Measurements from ENCODE around the gene PALD1. TPM values are rescaled to one million over a fixed set of nuclear protein-coding genes. Genes with fewer than 3 reads are reported as not detected.

The PALD1 gene
- total and polyA plus RNA-seq, 2 of the 4 experiments (the other 2 are of a cell fraction), result 0.12 to 0.18 TPM

DNA sequence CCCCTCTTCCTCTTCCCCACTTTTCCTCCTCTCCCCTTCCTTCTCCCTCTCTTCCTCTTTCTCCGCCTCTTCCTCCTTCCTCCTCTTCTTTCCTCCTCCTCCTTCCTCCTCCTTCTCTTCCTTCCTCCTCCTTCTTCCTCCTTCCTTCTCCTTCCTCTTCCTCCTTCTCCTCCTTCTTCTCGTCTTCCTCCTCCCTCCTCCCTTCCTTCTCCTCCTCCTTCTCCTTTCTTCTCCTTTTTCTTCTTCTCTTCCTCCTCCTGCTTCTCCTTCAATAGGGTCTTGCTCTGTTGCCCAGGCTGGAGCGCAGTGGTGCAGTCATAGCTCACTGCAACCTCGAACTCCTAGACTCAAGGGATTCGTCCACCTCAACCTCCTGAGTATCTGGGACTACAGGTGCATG lies 56.9 kb downstream of the PALD1 start:
- no peaks in the 10 kb centered on the region for H3K9me3 ChIP-seq (ENCODE audit: control insufficient read depth, insufficient read depth, low read length)
- peaks cover 25% of the 10 kb centered on the region for H3K27me3 ChIP-seq (ENCODE audit: control insufficient read depth, insufficient read depth, low read length)
- H3K18ac ChIP-seq (ENCODE audit: low read depth, low read length), result no peak overlapping the region
- dilution Hi-C loops (cut with HindIII; ENCODE audit: low sequenced_read_pairs, unreplicated experiment) (no loop called here), intact Hi-C loops (cut with micrococcal nuclease) (no loop called here), in situ Hi-C loops (cut with MboI; ENCODE audit: low sequenced_read_pairs) (loop anchor here (5.0 kb wide), 1 partner anchor 73 kb away; no protein-coding TSS in a partner anchor)
- no peak overlapping the region for H4K91ac ChIP-seq (ENCODE audit: insufficient read depth, low read depth, low read length)
- H3K56ac ChIP-seq (ENCODE audit: extremely low read depth, insufficient read depth, low read length), result no peak overlapping the region
- H3K9ac ChIP-seq (ENCODE audit: low read depth, low read length), result no peak overlapping the region
- H2AK5ac ChIP-seq (ENCODE audit: low read depth, low read length), result no peak overlapping the region
- no peak overlapping the region for H3K14ac ChIP-seq (replicated peaks; ENCODE audit: low read depth, low read length)
- no peak overlapping the region for H2AFZ ChIP-seq (replicated peaks; ENCODE audit: low read length, poor library complexity)
- H3K79me1 ChIP-seq (ENCODE audit: low read depth in 1 of 2, low read length in 2 of 2), result no peaks in the 10 kb centered on the region
- POLR2A ChIA-PET (ENCODE audit: unreplicated experiment), result no interaction called here
- no peak overlapping the region for H2BK120ac ChIP-seq (ENCODE audit: low read depth, low read length)
- CTCF ChIA-PET, result interaction anchor here (0.9 kb wide), 1 partner anchor 74 kb away, joined by 3 read pairs; no protein-coding TSS in a partner anchor
- no peaks in the 10 kb centered on the region for H3K36me3 ChIP-seq (ENCODE audit: control insufficient read depth, insufficient read depth, low read length)
- no peaks in the 10 kb centered on the region for H4K20me1 ChIP-seq (ENCODE audit: insufficient read depth, low read length)
- 64% methylated on average over 2 of the region's 5 CpGs; no CpG with 5 or more reads in 1 of the 2 experiments for WGBS, 2 experiments (ENCODE audit: extremely low coverage in 2 of 2, insufficient read length in 1 of 2)
- H3K4me1 ChIP-seq (ENCODE audit: control insufficient read depth, insufficient read depth, low read length), result no peaks in the 10 kb centered on the region
- no peak overlapping the region for H3K27ac ChIP-seq (ENCODE audit: insufficient read depth, low read length)
- H3K4ac ChIP-seq (ENCODE audit: low read depth, low read length), result no peak overlapping the region
- H3K23ac ChIP-seq (ENCODE audit: low read depth, low read length), result no peak overlapping the region
- H2AK9ac ChIP-seq (replicated peaks; ENCODE audit: low read depth, low read length, poor library complexity), result no peak overlapping the region
- no TSS peak for BruUV-seq (replicated peaks)
- no peak overlapping the region for H3K4me3 ChIP-seq (ENCODE audit: insufficient read depth, low read depth, low read length)
- DNase-seq (no peak), ATAC-seq (ENCODE audit: low read depth) (no peak)
- H3K9me1 ChIP-seq (ENCODE audit: insufficient read depth, low read length), result no peaks in the 10 kb centered on the region
- no peak overlapping the region for H2BK20ac ChIP-seq (ENCODE audit: low read depth, low read length)
- no peak overlapping the region for H2BK5ac ChIP-seq (ENCODE audit: low read depth, low read length, poor library complexity, severe bottlenecking)
- no peak overlapping the region for H2BK15ac ChIP-seq (ENCODE audit: low read depth, low read length)
- TF ChIP-seq POLR2A (IDR thresholded peaks at IDR 0.05; ENCODE audit: low read depth, low read length) (no peak), RCOR1 (IDR thresholded peaks at IDR 0.05; ENCODE audit: insufficient replicate concordance, low read length) (no peak), NFE2L2 (IDR thresholded peaks at IDR 0.05; ENCODE audit: low read depth, low read length) (no peak), CHD1 (IDR thresholded peaks at IDR 0.05; ENCODE audit: low read depth, low read length) (no peak), MAFK (IDR thresholded peaks at IDR 0.05; ENCODE audit: low read depth, low read length) (no peak), MAZ (IDR thresholded peaks at IDR 0.05; ENCODE audit: borderline replicate concordance, low read depth, low read length) (no peak), SMC3 (IDR thresholded peaks at IDR 0.05; ENCODE audit: low read depth, low read length) (no peak), FOS (IDR thresholded peaks at IDR 0.05; ENCODE audit: low read depth, low read length) (no peak), RAD21 (IDR thresholded peaks at IDR 0.05; ENCODE audit: low read length) (no peak), MXI1 (IDR thresholded peaks at IDR 0.05; ENCODE audit: borderline replicate concordance, low read depth, low read length) (no peak), RFX5 (IDR thresholded peaks at IDR 0.05; ENCODE audit: low read depth, low read length) (no peak), BHLHE40 (IDR thresholded peaks at IDR 0.05; ENCODE audit: low read depth, low read length) (no peak), USF2 (IDR thresholded peaks at IDR 0.05; ENCODE audit: low read depth, low read length) (no peak), CEBPB (IDR thresholded peaks at IDR 0.05; ENCODE audit: low read depth, low read length) (no peak), ELK1 (IDR thresholded peaks at IDR 0.05; ENCODE audit: borderline replicate concordance, low read depth, low read length) (no peak)
- TF ChIP-seq, protein P1, sequence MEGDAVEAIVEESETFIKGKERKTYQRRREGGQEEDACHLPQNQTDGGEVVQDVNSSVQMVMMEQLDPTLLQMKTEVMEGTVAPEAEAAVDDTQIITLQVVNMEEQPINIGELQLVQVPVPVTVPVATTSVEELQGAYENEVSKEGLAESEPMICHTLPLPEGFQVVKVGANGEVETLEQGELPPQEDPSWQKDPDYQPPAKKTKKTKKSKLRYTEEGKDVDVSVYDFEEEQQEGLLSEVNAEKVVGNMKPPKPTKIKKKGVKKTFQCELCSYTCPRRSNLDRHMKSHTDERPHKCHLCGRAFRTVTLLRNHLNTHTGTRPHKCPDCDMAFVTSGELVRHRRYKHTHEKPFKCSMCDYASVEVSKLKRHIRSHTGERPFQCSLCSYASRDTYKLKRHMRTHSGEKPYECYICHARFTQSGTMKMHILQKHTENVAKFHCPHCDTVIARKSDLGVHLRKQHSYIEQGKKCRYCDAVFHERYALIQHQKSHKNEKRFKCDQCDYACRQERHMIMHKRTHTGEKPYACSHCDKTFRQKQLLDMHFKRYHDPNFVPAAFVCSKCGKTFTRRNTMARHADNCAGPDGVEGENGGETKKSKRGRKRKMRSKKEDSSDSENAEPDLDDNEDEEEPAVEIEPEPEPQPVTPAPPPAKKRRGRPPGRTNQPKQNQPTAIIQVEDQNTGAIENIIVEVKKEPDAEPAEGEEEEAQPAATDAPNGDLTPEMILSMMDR (conservative IDR thresholded peaks at IDR 0.05; ENCODE audit: low read depth, low read length), result no peak
- no peak overlapping the region for H4K5ac ChIP-seq (ENCODE audit: low read depth, low read length)
- no peak overlapping the region for H4K8ac ChIP-seq (ENCODE audit: low read depth in 2 of 2, low read length in 2 of 2)
- no peak overlapping the region for H3K4me2 ChIP-seq (ENCODE audit: low read depth, low read length)

All from IMR-90 (cell line).